ENCODE results near the gene CHRNA5.
"Not testable (repeated sequence)": the region's sequence is repeated elsewhere in the genome, so short reads cannot be mapped to it uniquely, and the experiment has no call there.

The CHRNA5 gene

GRCh38 chr15:78565097-78565950 is at the start of gene CHRNA5:
CHRNA5 (plus strand) TSS chr15:78565520; CDS start chr15:78565720, 200 bp downstream.
- Histone ChIP-seq H3K27me3 (ENCODE audit: insufficient read depth, low read length) (peaks cover 3% of the 10 kb centered on the region), H3K4me3 (ENCODE audit: low read length) (peak within 1 kb of the TSS; percentile 80), H2AFZ (ENCODE audit: low read depth, low read length) (peak within 1 kb of the TSS; percentile 90), H3K9me3 (ENCODE audit: low read length) (no peaks in the 10 kb centered on the region), H3K36me3 (ENCODE audit: insufficient read depth, low read length) (no peaks in the 10 kb centered on the region), H3K4me1 (ENCODE audit: insufficient read depth, low read length) (peaks cover 3% of the 10 kb centered on the region)

DNA sequence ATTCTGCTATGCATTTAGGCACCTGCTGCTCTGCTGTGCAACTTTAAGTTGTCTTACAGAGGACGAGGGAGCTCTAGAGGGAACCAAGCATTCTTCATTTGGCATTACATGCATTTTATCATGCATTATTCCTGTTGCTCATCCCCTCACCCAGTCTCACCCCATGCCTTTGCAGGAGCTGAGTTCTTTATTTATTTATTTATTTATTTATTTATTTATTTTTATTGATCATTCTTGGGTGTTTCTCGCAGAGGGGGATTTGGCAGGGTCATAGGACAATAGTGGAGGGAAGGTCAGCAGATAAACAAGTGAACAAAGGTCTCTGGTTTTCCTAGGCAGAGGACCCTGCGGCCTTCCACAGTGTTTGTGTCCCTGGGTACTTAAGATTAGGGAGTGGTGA is 45.3 kb upstream of the CHRNA5 start:
- H3K4me3 ChIP-seq (ENCODE audit: low read length); H3K4me1 ChIP-seq (ENCODE audit: insufficient read depth, low read length); H2AFZ ChIP-seq (ENCODE audit: low read depth, low read length); H3K36me3 ChIP-seq (ENCODE audit: insufficient read depth, low read length); H3K27me3 ChIP-seq (ENCODE audit: insufficient read depth, low read length); H3K9me3 ChIP-seq (ENCODE audit: low read length): not testable (repeated sequence)

DNA sequence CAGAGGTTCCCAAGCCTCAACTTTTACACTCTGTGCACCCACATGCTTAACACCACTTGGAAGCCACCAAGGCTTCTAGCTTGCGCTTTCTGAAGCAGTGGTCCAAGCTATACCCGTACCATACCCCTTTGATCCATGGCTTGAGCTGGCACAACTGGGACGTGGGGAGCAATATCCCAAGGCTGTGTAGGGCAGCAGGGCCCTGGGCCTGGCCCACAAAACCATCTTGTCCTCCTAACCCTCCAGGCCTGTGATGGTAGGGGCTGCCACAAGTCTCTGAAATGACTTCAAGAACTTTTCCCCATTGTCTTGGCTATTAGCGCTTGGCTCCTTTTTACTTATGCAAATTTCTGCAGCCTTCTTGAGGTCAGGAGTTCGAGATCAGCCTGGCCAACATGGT is 41.1 kb upstream of the CHRNA5 start:
- Histone ChIP-seq H3K36me3 (ENCODE audit: insufficient read depth, low read length) (no peaks in the 10 kb centered on the region), H3K9me3 (ENCODE audit: low read length) (peaks cover 6% of the 10 kb centered on the region), H2AFZ (ENCODE audit: low read depth, low read length) (no peak overlapping the region), H3K4me1 (ENCODE audit: insufficient read depth, low read length) (no peaks in the 10 kb centered on the region), H3K27me3 (ENCODE audit: insufficient read depth, low read length) (no peaks in the 10 kb centered on the region), H3K4me3 (ENCODE audit: low read length) (no peak overlapping the region)

- H2AFZ ChIP-seq (ENCODE audit: low read depth, low read length) = no peak overlapping the region
- no peak overlapping the region for H3K4me3 ChIP-seq (ENCODE audit: low read length)
- no peaks in the 10 kb centered on the region for H3K4me1 ChIP-seq (ENCODE audit: insufficient read depth, low read length)
- peaks cover 6% of the 10 kb centered on the region for H3K9me3 ChIP-seq (ENCODE audit: low read length)
- no peaks in the 10 kb centered on the region for H3K27me3 ChIP-seq (ENCODE audit: insufficient read depth, low read length)
- H3K36me3 ChIP-seq (ENCODE audit: insufficient read depth, low read length) = no peaks in the 10 kb centered on the region
Observed at GRCh38 chr15:78527325-78527724, 38.0 kb upstream of the CHRNA5 start.

GRCh38 chr15:78533331-78533730 is 32.0 kb upstream of the CHRNA5 start:
- Histone ChIP-seq H3K4me3 (ENCODE audit: low read length) (no peak overlapping the region), H3K9me3 (ENCODE audit: low read length) (no peaks in the 10 kb centered on the region), H3K4me1 (ENCODE audit: insufficient read depth, low read length) (peaks cover 4% of the 10 kb centered on the region), H3K36me3 (ENCODE audit: insufficient read depth, low read length) (no peaks in the 10 kb centered on the region), H3K27me3 (ENCODE audit: insufficient read depth, low read length) (no peaks in the 10 kb centered on the region), H2AFZ (ENCODE audit: low read depth, low read length) (peak overlapping the region; percentile 33)

DNA sequence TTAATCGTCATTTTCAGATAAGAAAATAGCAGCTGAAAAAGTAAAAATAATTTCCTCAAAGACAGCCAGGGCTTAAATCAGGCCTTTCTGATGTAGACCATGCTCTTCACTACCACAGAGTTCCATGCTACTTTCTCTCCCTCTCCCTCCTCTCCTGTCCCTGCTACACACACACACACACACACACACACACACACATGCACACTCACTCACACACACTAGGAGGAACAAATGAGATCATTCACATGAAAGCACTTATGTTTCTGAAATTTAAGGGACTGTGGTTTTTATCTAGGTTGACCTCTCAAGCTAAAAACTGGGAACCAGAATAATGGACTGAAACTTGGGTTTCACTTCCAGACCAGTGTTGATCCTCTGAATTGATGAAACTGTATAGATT is 29.2 kb upstream of the CHRNA5 start:
- H2AFZ ChIP-seq (ENCODE audit: low read depth, low read length) = no peak overlapping the region
- H3K27me3 ChIP-seq (ENCODE audit: insufficient read depth, low read length) = no peaks in the 10 kb centered on the region
- H3K9me3 ChIP-seq (ENCODE audit: low read length) = no peaks in the 10 kb centered on the region
- no peaks in the 10 kb centered on the region for H3K36me3 ChIP-seq (ENCODE audit: insufficient read depth, low read length)
- no peak overlapping the region for H3K4me3 ChIP-seq (ENCODE audit: low read length)
- H3K4me1 ChIP-seq (ENCODE audit: insufficient read depth, low read length) = peaks cover 10% of the 10 kb centered on the region

DNA sequence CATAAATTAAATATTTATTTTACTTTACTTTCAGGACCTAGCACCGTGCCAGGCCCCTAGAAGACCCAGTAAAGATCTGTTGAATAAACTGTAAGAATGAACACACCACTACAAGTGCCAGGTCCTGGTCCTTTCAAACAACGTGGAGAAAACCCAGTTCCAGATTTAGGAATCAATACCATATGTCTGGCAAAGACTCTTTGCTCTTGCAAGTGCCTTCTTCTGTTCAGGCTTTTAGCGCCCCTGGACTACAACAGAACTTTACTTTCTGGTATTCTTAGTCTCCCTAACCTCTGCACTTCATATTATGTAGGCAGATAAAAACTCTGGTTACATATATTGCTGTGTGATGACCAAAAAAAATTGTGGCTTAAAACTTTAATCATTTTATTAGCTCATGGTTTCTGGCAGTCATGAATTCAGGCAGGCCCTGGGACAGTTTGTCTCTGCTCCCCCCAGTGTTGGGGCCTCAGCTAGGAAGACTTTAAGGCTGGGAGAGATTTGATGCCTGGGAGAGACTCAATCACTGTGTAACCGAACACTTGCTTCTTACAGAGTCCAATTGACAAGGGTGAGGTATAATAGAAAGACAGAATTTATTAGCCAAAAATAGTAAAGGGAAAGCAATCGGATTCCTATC is 27.9 kb upstream of the CHRNA5 start:
- Histone ChIP-seq H3K36me3 (ENCODE audit: insufficient read depth, low read length) (peaks cover 6% of the 10 kb centered on the region), H3K9me3 (ENCODE audit: low read length) (no peaks in the 10 kb centered on the region), H3K27me3 (ENCODE audit: insufficient read depth, low read length) (no peaks in the 10 kb centered on the region), H2AFZ (ENCODE audit: low read depth, low read length) (no peak overlapping the region), H3K4me1 (ENCODE audit: insufficient read depth, low read length) (peaks cover 22% of the 10 kb centered on the region), H3K4me3 (ENCODE audit: low read length) (no peak overlapping the region)

- H3K4me3 ChIP-seq (ENCODE audit: low read length) = no peak overlapping the region
- no peaks in the 10 kb centered on the region for H3K27me3 ChIP-seq (ENCODE audit: insufficient read depth, low read length)
- H3K9me3 ChIP-seq (ENCODE audit: low read length) = no peaks in the 10 kb centered on the region
- peaks cover 26% of the 10 kb centered on the region for H3K4me1 ChIP-seq (ENCODE audit: insufficient read depth, low read length)
- H3K36me3 ChIP-seq (ENCODE audit: insufficient read depth, low read length) = peaks cover 15% of the 10 kb centered on the region
- H2AFZ ChIP-seq (ENCODE audit: low read depth, low read length) = no peak overlapping the region
Observed at GRCh38 chr15:78538358-78538757, 27.0 kb upstream of the CHRNA5 start.

DNA sequence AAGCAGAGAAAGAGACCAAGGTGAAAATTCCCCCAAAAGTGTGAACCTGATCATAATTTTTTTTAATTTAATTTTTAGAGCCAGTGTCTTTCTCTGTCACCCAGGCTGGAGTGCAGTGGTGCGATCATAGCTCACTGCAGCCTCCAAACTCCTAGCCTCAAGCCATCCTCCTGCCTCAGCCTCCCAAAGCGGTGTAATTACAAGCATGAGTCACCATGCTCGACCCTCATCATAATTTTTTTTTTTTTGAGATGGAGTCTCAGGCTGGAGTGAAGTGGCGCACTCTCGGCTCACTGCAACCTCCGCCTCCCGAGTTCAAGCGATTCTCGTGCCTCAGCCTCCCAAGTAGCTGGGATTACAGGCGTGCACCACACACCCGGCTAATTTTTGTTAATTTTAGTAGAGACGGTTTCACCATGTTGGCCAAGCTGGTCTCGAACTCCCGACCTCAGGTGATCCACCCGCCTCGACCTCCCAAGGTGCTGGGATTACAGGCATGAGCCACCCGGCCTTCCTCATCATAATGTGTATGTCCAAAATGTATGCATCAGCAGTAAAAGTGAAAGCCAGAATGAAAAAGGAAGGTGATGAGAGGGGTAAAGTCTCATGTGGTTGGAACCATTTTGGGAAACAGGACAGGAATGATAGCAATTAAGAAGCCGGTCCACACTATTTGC is 25.7 kb upstream of the CHRNA5 start:
- Histone ChIP-seq H2AFZ (ENCODE audit: low read depth, low read length) (peak overlapping the region; percentile 58), H3K36me3 (ENCODE audit: insufficient read depth, low read length) (peaks cover 22% of the 10 kb centered on the region), H3K4me3 (ENCODE audit: low read length) (peak overlapping the region; percentile 94), H3K4me1 (ENCODE audit: insufficient read depth, low read length) (peaks cover 24% of the 10 kb centered on the region)
- not testable (repeated sequence) for H3K9me3 ChIP-seq (ENCODE audit: low read length); H3K27me3 ChIP-seq (ENCODE audit: insufficient read depth, low read length)

DNA sequence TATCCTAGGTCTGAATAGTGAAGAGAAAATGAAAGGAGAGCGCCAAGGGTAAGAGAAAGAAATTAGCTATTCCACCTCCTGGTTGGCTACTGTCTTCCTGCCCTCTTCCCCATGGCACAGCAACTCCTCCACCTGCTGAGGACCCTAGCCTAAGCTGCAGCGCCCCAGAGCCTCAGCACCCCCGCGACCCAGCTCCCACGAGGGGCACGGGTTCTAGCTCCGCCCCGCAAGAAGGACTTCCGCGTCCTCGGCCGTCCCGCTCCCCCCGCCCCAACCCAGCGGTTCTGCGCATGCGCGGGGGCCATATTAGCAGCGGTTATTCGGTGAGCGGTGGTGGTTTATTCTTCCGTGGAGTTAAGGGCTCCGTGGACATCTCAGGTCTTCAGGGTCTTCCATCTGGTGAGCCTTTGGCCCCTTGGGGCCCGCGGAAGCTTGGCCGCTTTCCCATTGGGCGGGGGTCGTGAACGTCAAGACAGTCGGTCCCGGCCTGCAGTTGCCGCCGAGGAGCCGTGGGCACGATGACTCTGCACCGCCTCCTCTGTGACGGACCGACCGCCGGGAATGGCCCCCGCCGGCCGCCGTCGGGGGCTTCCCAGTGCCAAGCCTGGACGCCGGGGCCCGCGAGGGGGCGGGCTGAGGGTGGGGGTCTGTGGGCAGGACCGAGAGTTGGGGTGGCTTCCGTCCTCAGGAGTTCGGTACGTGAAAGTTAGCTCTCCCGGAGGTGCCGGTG is 25.0 kb upstream of the CHRNA5 start, which contains the start of gene PSMA4:
Gene PSMA4, plus strand, starts transcription at position 304 of the 730 bp plus-strand sequence. CDS start 1,484 bp downstream, outside the sequence.
- Histone ChIP-seq H2AFZ (ENCODE audit: low read depth, low read length) (peak within 1 kb of the TSS; percentile 58), H3K36me3 (ENCODE audit: insufficient read depth, low read length) (peaks cover 27% of the 10 kb centered on the region), H3K27me3 (ENCODE audit: insufficient read depth, low read length) (no peaks in the 10 kb centered on the region), H3K9me3 (ENCODE audit: low read length) (no peaks in the 10 kb centered on the region), H3K4me1 (ENCODE audit: insufficient read depth, low read length) (peaks cover 24% of the 10 kb centered on the region), H3K4me3 (ENCODE audit: low read length) (peak within 1 kb of the TSS; percentile 94)

DNA sequence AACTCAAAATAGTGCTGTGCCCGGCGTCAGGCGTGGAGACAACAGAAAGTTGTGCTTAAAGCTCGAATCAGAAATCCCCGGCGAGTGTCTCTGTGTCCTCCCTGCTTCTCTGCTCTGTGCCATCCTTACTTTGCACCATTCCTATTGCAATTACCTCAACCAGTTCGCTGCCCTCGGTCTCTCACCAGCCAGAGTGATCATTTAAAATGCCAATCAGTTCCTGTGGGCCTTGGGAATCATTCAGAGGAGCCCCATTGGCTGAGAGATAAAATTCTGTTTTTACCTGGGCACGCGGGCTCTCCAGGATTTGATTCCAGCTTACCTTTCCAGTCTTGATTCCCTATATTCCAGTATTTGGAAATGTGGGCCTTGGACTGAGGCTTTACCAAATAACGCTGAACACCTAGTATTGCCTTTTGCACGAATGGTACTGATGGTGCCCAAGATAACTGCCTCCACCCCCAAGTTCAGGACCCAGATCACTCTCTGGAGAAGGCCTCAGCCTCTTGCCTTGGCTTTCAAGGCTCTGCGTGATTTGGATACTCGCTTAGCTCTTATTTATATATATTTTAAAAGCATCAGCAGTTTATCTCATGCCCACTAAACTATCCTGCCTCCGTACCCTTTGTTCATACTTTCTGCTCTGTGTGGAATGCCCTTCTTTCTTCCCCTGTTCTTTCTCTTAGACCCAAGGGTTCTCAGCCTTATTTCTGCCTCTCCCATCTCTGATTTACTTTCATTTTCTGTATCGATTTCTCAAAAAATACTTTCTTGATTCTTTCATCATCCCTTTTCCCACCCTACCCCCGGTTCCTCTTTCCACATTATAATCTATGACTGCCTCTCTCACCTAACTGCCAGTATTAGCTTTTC is 24.2 kb upstream of the CHRNA5 start:
- peak overlapping the region; percentile 58 for H2AFZ ChIP-seq (ENCODE audit: low read depth, low read length)
- peaks cover 24% of the 10 kb centered on the region for H3K4me1 ChIP-seq (ENCODE audit: insufficient read depth, low read length)
- peak overlapping the region; percentile 94 for H3K4me3 ChIP-seq (ENCODE audit: low read length)
- no peaks in the 10 kb centered on the region for H3K9me3 ChIP-seq (ENCODE audit: low read length)
- H3K36me3 ChIP-seq (ENCODE audit: insufficient read depth, low read length) = peaks cover 35% of the 10 kb centered on the region
- H3K27me3 ChIP-seq (ENCODE audit: insufficient read depth, low read length) = no peaks in the 10 kb centered on the region

DNA sequence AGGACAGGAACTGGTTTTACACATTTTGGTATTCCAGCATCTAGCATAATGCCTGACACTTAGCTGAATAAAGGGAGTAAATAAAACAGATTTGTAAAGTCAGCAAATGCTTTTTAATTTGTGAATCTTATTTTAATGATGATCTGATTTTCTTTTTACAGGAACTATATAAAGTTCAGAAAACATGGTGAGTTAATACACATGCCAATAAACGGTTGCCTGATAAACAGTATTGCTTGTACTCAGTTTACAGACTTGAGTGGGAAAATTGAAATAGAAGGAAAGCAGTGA is 23.6 kb upstream of the CHRNA5 start:
- peaks cover 40% of the 10 kb centered on the region for H3K36me3 ChIP-seq (ENCODE audit: insufficient read depth, low read length)
- peak overlapping the region; percentile 94 for H3K4me3 ChIP-seq (ENCODE audit: low read length)
- no peaks in the 10 kb centered on the region for H3K27me3 ChIP-seq (ENCODE audit: insufficient read depth, low read length)
- H2AFZ ChIP-seq (ENCODE audit: low read depth, low read length) = no peak overlapping the region
- H3K9me3 ChIP-seq (ENCODE audit: low read length) = no peaks in the 10 kb centered on the region
- H3K4me1 ChIP-seq (ENCODE audit: insufficient read depth, low read length) = peaks cover 24% of the 10 kb centered on the region
